ENCODE measurements around the gene SERPINB12.

DNA sequence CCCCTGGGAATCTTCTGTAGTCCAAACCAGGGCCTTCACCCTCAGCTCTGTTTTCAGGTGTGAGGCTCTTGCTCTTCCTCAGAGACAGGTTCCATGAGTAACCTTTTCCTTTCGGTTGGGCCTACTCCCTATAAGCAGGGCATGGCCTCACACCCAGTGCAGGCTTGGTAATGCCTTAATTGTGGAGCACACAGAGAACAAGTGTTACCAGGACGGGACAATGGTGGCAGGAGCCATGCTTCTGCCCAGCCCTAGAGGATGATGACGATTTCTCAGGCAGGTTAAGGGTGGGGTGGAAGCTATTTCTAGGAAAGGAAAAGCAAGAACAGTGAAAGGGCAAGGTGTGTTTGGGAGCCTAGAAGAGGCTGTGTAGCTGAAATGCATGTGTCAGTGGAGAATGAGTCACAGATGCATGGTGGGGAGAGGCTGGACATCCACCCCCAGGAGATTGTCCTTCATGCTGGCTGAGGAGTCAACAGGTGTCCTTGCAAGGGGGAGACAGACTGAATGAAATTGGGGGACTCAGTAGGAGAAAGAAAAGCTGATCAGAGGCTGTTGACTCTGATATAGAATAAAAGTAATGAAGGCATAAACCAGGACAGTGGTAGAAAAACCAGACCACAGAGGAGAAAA lies 22.0 kb upstream of the SERPINB12 start:
- TF ChIP-seq, protein P1, sequence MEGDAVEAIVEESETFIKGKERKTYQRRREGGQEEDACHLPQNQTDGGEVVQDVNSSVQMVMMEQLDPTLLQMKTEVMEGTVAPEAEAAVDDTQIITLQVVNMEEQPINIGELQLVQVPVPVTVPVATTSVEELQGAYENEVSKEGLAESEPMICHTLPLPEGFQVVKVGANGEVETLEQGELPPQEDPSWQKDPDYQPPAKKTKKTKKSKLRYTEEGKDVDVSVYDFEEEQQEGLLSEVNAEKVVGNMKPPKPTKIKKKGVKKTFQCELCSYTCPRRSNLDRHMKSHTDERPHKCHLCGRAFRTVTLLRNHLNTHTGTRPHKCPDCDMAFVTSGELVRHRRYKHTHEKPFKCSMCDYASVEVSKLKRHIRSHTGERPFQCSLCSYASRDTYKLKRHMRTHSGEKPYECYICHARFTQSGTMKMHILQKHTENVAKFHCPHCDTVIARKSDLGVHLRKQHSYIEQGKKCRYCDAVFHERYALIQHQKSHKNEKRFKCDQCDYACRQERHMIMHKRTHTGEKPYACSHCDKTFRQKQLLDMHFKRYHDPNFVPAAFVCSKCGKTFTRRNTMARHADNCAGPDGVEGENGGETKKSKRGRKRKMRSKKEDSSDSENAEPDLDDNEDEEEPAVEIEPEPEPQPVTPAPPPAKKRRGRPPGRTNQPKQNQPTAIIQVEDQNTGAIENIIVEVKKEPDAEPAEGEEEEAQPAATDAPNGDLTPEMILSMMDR (IDR thresholded peaks at IDR 0.05; ENCODE audit: extremely low read depth in 1 of 2, insufficient read depth in 1 of 2, low read depth in 1 of 2, low read length in 2 of 2): no peak
- TF ChIP-seq, protein P2, sequence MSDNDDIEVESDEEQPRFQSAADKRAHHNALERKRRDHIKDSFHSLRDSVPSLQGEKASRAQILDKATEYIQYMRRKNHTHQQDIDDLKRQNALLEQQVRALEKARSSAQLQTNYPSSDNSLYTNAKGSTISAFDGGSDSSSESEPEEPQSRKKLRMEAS (IDR thresholded peaks at IDR 0.05; ENCODE audit: insufficient read depth, insufficient read length): no peak
- no peak for TF ChIP-seq EZH2 (IDR thresholded peaks at IDR 0.05; ENCODE audit: borderline replicate concordance, low read depth, low read length, severe bottlenecking)
- TF ChIP-seq POLR2A (IDR thresholded peaks at IDR 0.05; ENCODE audit: low read depth, low read length): no peak

Data from endothelial cell of umbilical vein (primary cell).